Measurements from ENCODE around the gene UQCRQ. TPM values are rescaled to one million over a fixed set of nuclear protein-coding genes. Genes with fewer than 3 reads are reported as not detected.

Gene UQCRQ
- total and polyA plus RNA-seq, 2 of the 13 experiments (the other 11 are each of a cell fraction or from before 2014, with no cell fraction given): 257 to 575 TPM

DNA sequence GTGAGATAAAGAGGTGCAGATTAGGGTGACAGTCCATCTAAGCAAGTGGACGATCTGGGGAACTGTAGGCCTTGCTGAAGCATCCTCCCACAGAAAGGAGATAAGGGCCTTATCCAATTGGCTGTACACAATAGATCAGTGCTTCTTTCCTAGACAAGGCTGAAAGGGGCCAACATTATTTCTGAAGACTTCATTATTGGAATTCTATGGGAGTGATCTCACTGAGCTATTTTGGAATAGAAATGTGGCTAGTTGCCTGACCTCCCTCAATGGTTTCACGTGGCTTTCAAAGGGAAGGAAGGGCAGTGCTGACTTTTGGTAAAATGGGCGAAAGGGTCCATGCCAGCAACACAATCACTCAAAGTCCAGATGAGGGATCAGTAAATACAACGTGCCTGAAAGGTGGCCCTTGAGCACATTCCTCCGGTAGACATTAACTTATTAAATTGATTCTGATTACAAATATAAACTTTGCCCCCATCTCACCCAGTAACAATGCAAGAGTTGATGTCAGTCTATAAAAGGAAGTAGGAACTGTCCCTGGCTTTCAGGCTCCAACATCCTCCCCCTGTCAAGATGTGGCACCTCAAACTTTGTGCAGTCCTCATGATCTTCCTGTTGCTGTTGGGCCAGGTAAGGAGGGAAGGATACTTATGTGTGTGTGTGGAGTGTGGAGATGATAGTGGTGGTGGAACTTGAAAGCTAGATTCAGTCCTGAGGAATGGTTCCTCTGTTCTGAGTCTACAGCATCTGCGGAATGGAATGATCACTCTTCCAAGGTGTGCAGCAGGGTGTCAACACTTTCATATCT lies 6.9 kb downstream of the UQCRQ start, which contains the start of gene LEAP2 (continued):
- TF ChIP-seq HHEX (CRISPR knock-in tag; IDR thresholded peaks at IDR 0.05): peak; percentile 79
- no peak for TF ChIP-seq NFYB (CRISPR knock-in tag; IDR thresholded peaks at IDR 0.05)
- TF ChIP-seq DNMT1 (CRISPR knock-in tag; IDR thresholded peaks at IDR 0.05): 0 out of 2 replicates have a peak, but pooled peaks have one; percentile 65
- TF ChIP-seq, protein P1, sequence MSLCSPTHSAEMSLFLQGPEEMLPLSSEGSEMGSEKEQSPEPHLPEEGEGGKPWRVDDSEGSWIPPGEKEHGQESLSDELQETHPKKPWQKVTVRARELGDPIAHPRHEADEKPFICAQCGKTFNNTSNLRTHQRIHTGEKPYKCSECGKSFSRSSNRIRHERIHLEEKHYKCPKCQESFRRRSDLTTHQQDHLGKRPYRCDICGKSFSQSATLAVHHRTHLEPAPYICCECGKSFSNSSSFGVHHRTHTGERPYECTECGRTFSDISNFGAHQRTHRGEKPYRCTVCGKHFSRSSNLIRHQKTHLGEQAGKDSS (CRISPR knock-in tag; IDR thresholded peaks at IDR 0.05; ENCODE audit: borderline replicate concordance, low read depth): peak; percentile 47; the same call in 1 of the 2 replicates
- no peak for TF ChIP-seq PLSCR1 (CRISPR knock-in tag; IDR thresholded peaks at IDR 0.05; ENCODE audit: borderline replicate concordance)
- TF ChIP-seq TCF7 (IDR thresholded peaks at IDR 0.05; ENCODE audit: low read depth): peak; percentile 74
- TF ChIP-seq ESRRA (CRISPR knock-in tag; IDR thresholded peaks at IDR 0.05; ENCODE audit: low read depth): peak; percentile 60; the same call in 1 of the 2 replicates
- no peak for TF ChIP-seq ZBTB3 (CRISPR knock-in tag; IDR thresholded peaks at IDR 0.05; ENCODE audit: borderline replicate concordance, low read depth)
- peak; percentile 73; the same call in 1 of the 2 replicates for TF ChIP-seq PAF1 (CRISPR knock-in tag; IDR thresholded peaks at IDR 0.05)
- no peak for TF ChIP-seq TP53 (CRISPR knock-in tag; conservative IDR thresholded peaks at IDR 0.05)
- TF ChIP-seq CHD2 (IDR thresholded peaks at IDR 0.05; ENCODE audit: low read depth, low read length): no peak
- no peak for TF ChIP-seq PLRG1 (conservative IDR thresholded peaks at IDR 0.05)
- TF ChIP-seq ZNF747 (CRISPR knock-in tag; IDR thresholded peaks at IDR 0.05; ENCODE audit: borderline replicate concordance): no peak
- TF ChIP-seq ZNF460 (CRISPR knock-in tag; IDR thresholded peaks at IDR 0.05; ENCODE audit: borderline replicate concordance): no peak
- TF ChIP-seq MTA1 (CRISPR knock-in tag; IDR thresholded peaks at IDR 0.05; ENCODE audit: borderline replicate concordance): no peak
- TF ChIP-seq AFF4 (CRISPR knock-in tag; IDR thresholded peaks at IDR 0.05): peak; percentile 59; the same call in 1 of the 2 replicates
- TF ChIP-seq ZNF788 (CRISPR knock-in tag; IDR thresholded peaks at IDR 0.05; ENCODE audit: borderline replicate concordance): peak; percentile 46
- peak; percentile 80 for TF ChIP-seq BCL6 (CRISPR knock-in tag; IDR thresholded peaks at IDR 0.05)
- TF ChIP-seq JUN (CRISPR knock-in tag; IDR thresholded peaks at IDR 0.05): peak; percentile 91
- TF ChIP-seq, protein P2, sequence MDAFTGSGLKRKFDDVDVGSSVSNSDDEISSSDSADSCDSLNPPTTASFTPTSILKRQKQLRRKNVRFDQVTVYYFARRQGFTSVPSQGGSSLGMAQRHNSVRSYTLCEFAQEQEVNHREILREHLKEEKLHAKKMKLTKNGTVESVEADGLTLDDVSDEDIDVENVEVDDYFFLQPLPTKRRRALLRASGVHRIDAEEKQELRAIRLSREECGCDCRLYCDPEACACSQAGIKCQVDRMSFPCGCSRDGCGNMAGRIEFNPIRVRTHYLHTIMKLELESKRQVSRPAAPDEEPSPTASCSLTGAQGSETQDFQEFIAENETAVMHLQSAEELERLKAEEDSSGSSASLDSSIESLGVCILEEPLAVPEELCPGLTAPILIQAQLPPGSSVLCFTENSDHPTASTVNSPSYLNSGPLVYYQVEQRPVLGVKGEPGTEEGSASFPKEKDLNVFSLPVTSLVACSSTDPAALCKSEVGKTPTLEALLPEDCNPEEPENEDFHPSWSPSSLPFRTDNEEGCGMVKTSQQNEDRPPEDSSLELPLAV (CRISPR knock-in tag; conservative IDR thresholded peaks at IDR 0.05; ENCODE audit: low read depth): peak; percentile 85; the same call in 1 of the 2 replicates
